ENCODE data around the gene CASK.

The CASK gene

DNA sequence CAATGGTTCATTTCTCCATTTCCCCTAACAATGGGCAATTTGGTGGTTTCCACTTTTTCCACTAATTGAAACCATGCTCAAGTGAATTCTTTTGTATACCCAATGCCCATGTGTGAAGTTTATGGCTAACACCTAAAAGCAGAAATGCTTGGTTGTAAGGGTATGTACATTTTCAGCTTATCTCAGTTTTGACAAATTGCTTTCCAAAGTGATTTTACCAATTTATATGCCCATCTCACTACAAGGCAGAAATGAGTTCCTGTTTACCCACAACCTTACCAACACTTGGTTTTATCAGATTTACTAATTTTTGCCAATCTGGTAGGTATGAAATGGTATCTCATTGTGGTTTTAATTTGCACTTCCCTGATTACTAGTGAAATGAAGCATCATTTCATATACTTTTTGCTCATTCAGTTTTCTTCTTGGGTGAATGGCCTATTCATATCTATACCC, 219.8 kb downstream of the CASK start:
- Histone ChIP-seq H3K27ac (no peak overlapping the region), H3K4me1 (ENCODE audit: control insufficient read depth in 1 of 2, insufficient read depth in 1 of 2, low read depth in 1 of 2, low read length in 1 of 2) (peaks cover 41 to 42% of the 10 kb centered on the region in 2 experiments)
- TF ChIP-seq CTCF (IDR thresholded peaks at IDR 0.05), result no peak

GRCh38 chrX:41695426-41695825, 227.9 kb downstream of the CASK start:
- Histone ChIP-seq H3K9me3 (no peaks in the 10 kb centered on the region), H3K4me3 (ENCODE audit: low read depth in 1 of 2, low read length in 1 of 2) (no peak overlapping the region), H3K36me3 (no peaks in the 10 kb centered on the region), H3K27me3 (no peaks in the 10 kb centered on the region), H3K27ac (no peak overlapping the region), H3K4me1 (ENCODE audit: control insufficient read depth in 1 of 2, insufficient read depth in 1 of 2, low read depth in 1 of 2, low read length in 1 of 2) (peaks cover 14 to 18% of the 10 kb centered on the region in 2 experiments)
- no peak for TF ChIP-seq CTCF (IDR thresholded peaks at IDR 0.05)

More for the DNA sequence above, 219.8 kb downstream of the CASK start:
- H3K9me3 ChIP-seq, result no peaks in the 10 kb centered on the region
- H3K27me3 ChIP-seq, result no peaks in the 10 kb centered on the region
- no peaks in the 10 kb centered on the region for H3K36me3 ChIP-seq
- no peak overlapping the region for H3K4me3 ChIP-seq (ENCODE audit: low read depth in 1 of 2, low read length in 1 of 2)

DNA sequence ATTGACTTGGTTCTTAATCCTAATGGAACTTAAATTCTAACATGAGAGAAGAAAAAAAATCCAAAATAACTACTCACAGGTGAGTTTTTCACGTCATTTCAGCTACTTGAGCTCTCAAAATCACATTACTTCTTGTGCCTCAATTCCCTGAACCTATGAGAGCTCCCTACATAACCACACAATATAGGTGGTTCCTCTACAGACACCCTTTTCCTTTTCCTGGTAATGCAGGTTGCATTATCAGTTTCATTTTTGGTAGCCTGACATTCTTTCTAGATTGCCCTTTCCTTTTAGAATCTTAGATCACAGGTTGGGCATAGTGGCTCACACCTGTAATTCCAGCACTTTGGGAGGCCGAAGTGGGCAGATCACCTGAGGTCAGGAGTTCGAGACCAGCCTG, 230.3 kb downstream of the CASK start:
- no peak overlapping the region for H3K27ac ChIP-seq
- peaks cover 33 to 34% of the 10 kb centered on the region in 2 experiments for H3K4me1 ChIP-seq (ENCODE audit: control insufficient read depth in 1 of 2, insufficient read depth in 1 of 2, low read depth in 1 of 2, low read length in 1 of 2)
- no peaks in the 10 kb centered on the region for H3K9me3 ChIP-seq
- no peaks in the 10 kb centered on the region for H3K36me3 ChIP-seq
- H3K4me3 ChIP-seq (ENCODE audit: low read depth in 1 of 2, low read length in 1 of 2), result no peak overlapping the region
- TF ChIP-seq CTCF (IDR thresholded peaks at IDR 0.05), result no peak
- no peaks in the 10 kb centered on the region for H3K27me3 ChIP-seq

DNA sequence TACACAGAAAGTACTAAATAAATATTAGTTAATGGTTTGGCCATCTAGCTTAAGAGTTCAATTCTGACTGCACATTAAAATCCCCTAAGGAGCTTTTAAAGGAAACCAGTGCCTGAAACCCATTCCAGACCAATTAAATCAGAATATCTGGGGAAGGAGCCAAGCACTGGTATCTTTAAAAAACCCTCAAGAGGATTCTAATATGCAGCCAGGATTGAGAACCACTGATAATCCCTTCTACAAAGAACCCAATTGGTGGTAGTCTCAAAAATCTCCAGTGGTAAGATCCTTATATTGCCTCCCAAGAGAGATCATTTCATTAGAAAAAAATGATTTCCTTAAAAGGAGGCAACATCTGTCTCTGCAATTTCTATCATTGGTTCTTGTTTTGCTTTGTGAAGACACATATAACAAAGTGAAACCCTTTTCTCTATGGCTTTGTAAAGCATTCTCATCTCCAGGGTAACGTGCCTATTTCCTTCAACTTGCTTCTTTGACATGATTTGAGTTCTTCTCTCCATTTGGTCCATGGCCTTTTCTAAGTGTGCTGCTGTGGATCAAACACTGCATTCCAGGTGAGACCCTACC, 231.1 kb downstream of the CASK start:
- no peak for TF ChIP-seq CTCF (IDR thresholded peaks at IDR 0.05)
- Histone ChIP-seq H3K27ac (no peak overlapping the region), H3K36me3 (no peaks in the 10 kb centered on the region), H3K4me1 (ENCODE audit: control insufficient read depth in 1 of 2, insufficient read depth in 1 of 2, low read depth in 1 of 2, low read length in 1 of 2) (peaks cover 38 to 40% of the 10 kb centered on the region in 2 experiments), H3K9me3 (no peaks in the 10 kb centered on the region), H3K27me3 (no peaks in the 10 kb centered on the region), H3K4me3 (ENCODE audit: low read depth in 1 of 2, low read length in 1 of 2) (no peak overlapping the region)

DNA sequence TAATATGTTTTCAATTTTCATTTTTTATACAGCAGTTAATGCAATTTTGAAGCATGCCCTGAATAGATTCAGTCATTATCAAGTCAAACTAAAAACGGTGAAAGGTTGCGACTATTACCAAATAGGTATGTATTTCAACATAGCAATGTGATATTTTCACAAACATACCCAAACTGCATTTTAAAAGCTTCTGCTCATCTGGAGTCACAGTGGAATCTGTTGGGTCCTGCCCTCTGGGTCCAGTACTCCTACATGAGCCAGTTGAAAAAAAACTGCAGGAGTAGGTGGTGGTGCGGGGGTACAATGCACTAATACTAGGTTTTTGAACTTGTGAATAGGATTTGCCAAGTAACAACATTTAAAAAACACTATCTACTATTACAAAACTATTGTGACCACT, 233.6 kb downstream of the CASK start:
- H3K36me3 ChIP-seq, result no peaks in the 10 kb centered on the region
- H3K27me3 ChIP-seq, result no peaks in the 10 kb centered on the region
- no peak overlapping the region for H3K27ac ChIP-seq
- no peaks in the 10 kb centered on the region for H3K9me3 ChIP-seq
- no peak for TF ChIP-seq CTCF (IDR thresholded peaks at IDR 0.05)
- peaks cover 49 to 55% of the 10 kb centered on the region in 2 experiments for H3K4me1 ChIP-seq (ENCODE audit: control insufficient read depth in 1 of 2, insufficient read depth in 1 of 2, low read depth in 1 of 2, low read length in 1 of 2)
- H3K4me3 ChIP-seq (ENCODE audit: low read depth in 1 of 2, low read length in 1 of 2), result no peak overlapping the region

All from neutrophil (primary cell).